Liver (tissue), 9 donors: ENCODE measurements around the gene PODXL2. TPM values are rescaled to one million over a fixed set of nuclear protein-coding genes. Genes with fewer than 3 reads are reported as not detected.

Source experiments
- DNase-seq: peaks from one replicate; pipeline ENCODE4 v3.0.0-alpha.2; 2017; ENCODE audit warnings: low spot score
- H3K27ac ChIP-seq, 2 donors: one replicate each; pipeline ENCODE4 v1.7.0; 2013; ENCODE audit warnings: inconsistent platforms in 2 of 2, low read length in 2 of 2, control low read depth in 1 of 2, low read depth in 1 of 2, mild to moderate bottlenecking in 1 of 2
- H3K27me3 ChIP-seq, 4 donors: one replicate each; pipeline versions ENCODE4 v1.6.1 to v1.7.0; 2013; ENCODE audit warnings: low read length in 3 of 4, inconsistent platforms in 1 of 4, mild to moderate bottlenecking in 1 of 4, moderate library complexity in 1 of 4; ENCODE audit not compliant: control insufficient read depth in 4 of 4, insufficient read depth in 4 of 4
- H3K36me3 ChIP-seq, 4 donors: one replicate each; pipeline versions ENCODE4 v1.6.1 to v1.7.0; 2013; ENCODE audit warnings: low read length in 3 of 4, mild to moderate bottlenecking in 3 of 4, low read depth in 1 of 4, moderate library complexity in 1 of 4; ENCODE audit not compliant: control insufficient read depth in 4 of 4, insufficient read depth in 3 of 4
- H3K4me1 ChIP-seq, 4 donors: one replicate each; pipeline versions ENCODE4 v1.6.1 to v1.7.0; 2013; ENCODE audit warnings: low read length in 3 of 4, mild to moderate bottlenecking in 3 of 4, moderate library complexity in 1 of 4; ENCODE audit not compliant: control insufficient read depth in 4 of 4, insufficient read depth in 4 of 4
- H3K4me3 ChIP-seq, 3 donors: one replicate each; pipeline versions ENCODE4 v1.6.1 to v1.7.0; 2013; ENCODE audit warnings: low read length in 3 of 3, control low read depth in 1 of 3, low read depth in 1 of 3, mild to moderate bottlenecking in 1 of 3
- H3K9ac ChIP-seq, 2 donors: one replicate each; pipeline ENCODE4 v1.7.0; 2013; ENCODE audit warnings: low read length in 2 of 2, mild to moderate bottlenecking in 2 of 2, moderate library complexity in 2 of 2, control low read depth in 1 of 2, low read depth in 1 of 2
- H3K9me3 ChIP-seq, 4 donors: one replicate each; pipeline versions ENCODE4 v1.6.1 to v1.7.0; 2013; ENCODE audit warnings: low read length in 3 of 4; ENCODE audit not compliant: control insufficient read depth in 4 of 4
- EGR1 ChIP-seq, 2 donors: IDR thresholded peaks; 2 replicates each; pipeline ENCODE4 v1.6.1; 2016 to 2018; ENCODE audit warnings: antibody characterized with exemption in 2 of 2, low read depth in 2 of 2
- FOXA1 ChIP-seq: IDR thresholded peaks from 2 replicates; pipeline ENCODE4 v1.6.1; 2016; ENCODE audit warnings: antibody characterized with exemption
- GABPA ChIP-seq, 2 donors: IDR thresholded peaks in 1 of 2; conservative IDR thresholded peaks in 1 of 2; 2 replicates each; pipeline ENCODE4 v1.6.1; 2016; ENCODE audit warnings: antibody characterized with exemption in 2 of 2, mild to moderate bottlenecking in 1 of 2, moderate library complexity in 1 of 2
- HNF4A ChIP-seq, 2 donors: conservative IDR thresholded peaks; 2 replicates each; pipeline ENCODE4 v1.6.1; 2016; ENCODE audit warnings: antibody characterized with exemption in 2 of 2, mild to moderate bottlenecking in 2 of 2
- HNF4G ChIP-seq: IDR thresholded peaks from 2 replicates; pipeline ENCODE4 v1.6.1; 2016; ENCODE audit warnings: antibody characterized with exemption
- JUND ChIP-seq, 2 donors: IDR thresholded peaks; 2 replicates each; pipeline ENCODE4 v1.6.1; 2016; ENCODE audit warnings: antibody characterized with exemption in 2 of 2
- RAD21 ChIP-seq, 2 donors: IDR thresholded peaks; 2 replicates each; pipeline ENCODE4 v1.6.1; 2016; ENCODE audit warnings: antibody characterized with exemption in 2 of 2, mild to moderate bottlenecking in 2 of 2
- RXRA ChIP-seq, 2 donors: IDR thresholded peaks; 2 replicates each; pipeline ENCODE4 v1.6.1; 2017 to 2018; ENCODE audit warnings: antibody characterized with exemption in 2 of 2, mild to moderate bottlenecking in 1 of 2
- SP1 ChIP-seq: IDR thresholded peaks from 2 replicates; pipeline ENCODE4 v1.6.1; 2018; ENCODE audit warnings: antibody characterized with exemption, mild to moderate bottlenecking
- TAF1 ChIP-seq: conservative IDR thresholded peaks from 2 replicates; pipeline ENCODE4 v1.6.1; 2016; ENCODE audit warnings: antibody characterized with exemption, mild to moderate bottlenecking
- YY1 ChIP-seq: IDR thresholded peaks from 2 replicates; pipeline ENCODE4 v1.6.1; 2016; ENCODE audit warnings: antibody characterized with exemption, mild to moderate bottlenecking
- WGBS: extraction: QIAGEN DNeasy Blood & Tissue Kit; methylation state at CpG from one replicate; pipeline ENCODE4 v1.1.7; 2013; 5-methylcytosine and 5-hydroxymethylcytosine counted together
- polyA plus RNA-seq, 2 donors: library from polyadenylated mRNA; stranded (reverse) in 1 of 2; unstranded in 1 of 2; fragments of 200-250 nt in 1 of 2; fragments of >200 nt in 1 of 2; fragmentation: Nextera tagmentation in 1 of 2; extraction: Ambion mirVana in 1 of 2; gene quantifications; one replicate each; pipeline versions ENCODE4 v1.2.1 to v1.2.3, GENCODE V29; 2013 to 2015
- total RNA-seq, 2 donors: library from RNA; depleted of rRNA; stranded (reverse); fragments of >200 nt; gene quantifications; one replicate each; pipeline ENCODE4 v1.2.3, GENCODE V29; 2014
- TF ChIP-seq, protein P1 (sequence below): IDR thresholded peaks from 2 replicates; pipeline ENCODE4 v1.6.1; 2016; ENCODE audit warnings: antibody characterized with exemption
- TF ChIP-seq, protein P2 (sequence below): IDR thresholded peaks from 2 replicates; pipeline ENCODE4 v1.6.1; 2016; ENCODE audit warnings: antibody characterized with exemption
- TF ChIP-seq, protein P3 (sequence below): fragments of 150-350 bp; IDR thresholded peaks from 2 replicates; pipeline ENCODE4 v1.5.1; 2017; ENCODE audit warnings: improper control_type of control experiment, low read depth, low read length; ENCODE audit not compliant: missing input control
- TF ChIP-seq, protein P4 (sequence below): IDR thresholded peaks from 2 replicates; pipeline ENCODE4 v1.6.1; 2016; ENCODE audit warnings: antibody characterized with exemption
- donor health status: healthy.
- donor health status: healthy.
- donor health status: healthy.
- donor health status: healthy.
- donor health status: healthy.

PODXL2 gene
- total and polyA plus RNA-seq, 4 donors = 0.47 to 1.4 (median 0.88) TPM

DNA sequence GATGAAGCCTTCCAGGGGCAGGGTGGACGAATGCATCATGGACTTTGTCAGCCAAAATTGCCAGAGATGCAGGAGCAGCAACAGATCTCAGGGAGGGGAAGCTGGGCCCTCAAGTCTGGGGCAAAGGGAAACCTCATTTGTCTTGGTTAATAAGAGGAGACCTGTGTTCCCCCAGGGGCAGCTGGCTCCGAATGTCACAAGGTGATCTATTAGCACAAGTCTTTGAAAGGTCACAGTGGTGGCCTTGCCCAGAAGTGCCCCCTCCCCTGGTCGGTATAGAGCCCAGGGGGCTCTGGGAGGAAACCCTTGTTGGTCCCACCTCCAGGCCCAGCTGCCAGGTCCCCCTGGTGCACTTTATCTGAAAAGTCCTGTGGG, 89.9 kb downstream of the PODXL2 start:
- peaks cover 5 to 53% (median 14%) of the 10 kb centered on the region in 4 donors for H3K36me3 ChIP-seq
- no peaks in the 10 kb centered on the region for H3K9me3 ChIP-seq
- 71% methylated on average over 3 of the region's 3 CpGs for WGBS
- H3K4me1 ChIP-seq = peaks cover 0 to 2% (median 0%) of the 10 kb centered on the region in 4 donors
- H3K9ac ChIP-seq = no peak overlapping the region
- TF ChIP-seq, protein P1, sequence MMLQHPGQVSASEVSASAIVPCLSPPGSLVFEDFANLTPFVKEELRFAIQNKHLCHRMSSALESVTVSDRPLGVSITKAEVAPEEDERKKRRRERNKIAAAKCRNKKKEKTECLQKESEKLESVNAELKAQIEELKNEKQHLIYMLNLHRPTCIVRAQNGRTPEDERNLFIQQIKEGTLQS = no peak
- TF ChIP-seq YY1 = no peak
- TF ChIP-seq, protein P2, sequence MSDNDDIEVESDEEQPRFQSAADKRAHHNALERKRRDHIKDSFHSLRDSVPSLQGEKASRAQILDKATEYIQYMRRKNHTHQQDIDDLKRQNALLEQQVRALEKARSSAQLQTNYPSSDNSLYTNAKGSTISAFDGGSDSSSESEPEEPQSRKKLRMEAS = no peak
- TF ChIP-seq FOXA1 = no peak
- no peak for TF ChIP-seq SP1
- TF ChIP-seq HNF4A (conservative IDR thresholded peaks at IDR 0.05) = no peak
- TF ChIP-seq HNF4G = no peak
- no peak for TF ChIP-seq TAF1
- TF ChIP-seq, protein P3, sequence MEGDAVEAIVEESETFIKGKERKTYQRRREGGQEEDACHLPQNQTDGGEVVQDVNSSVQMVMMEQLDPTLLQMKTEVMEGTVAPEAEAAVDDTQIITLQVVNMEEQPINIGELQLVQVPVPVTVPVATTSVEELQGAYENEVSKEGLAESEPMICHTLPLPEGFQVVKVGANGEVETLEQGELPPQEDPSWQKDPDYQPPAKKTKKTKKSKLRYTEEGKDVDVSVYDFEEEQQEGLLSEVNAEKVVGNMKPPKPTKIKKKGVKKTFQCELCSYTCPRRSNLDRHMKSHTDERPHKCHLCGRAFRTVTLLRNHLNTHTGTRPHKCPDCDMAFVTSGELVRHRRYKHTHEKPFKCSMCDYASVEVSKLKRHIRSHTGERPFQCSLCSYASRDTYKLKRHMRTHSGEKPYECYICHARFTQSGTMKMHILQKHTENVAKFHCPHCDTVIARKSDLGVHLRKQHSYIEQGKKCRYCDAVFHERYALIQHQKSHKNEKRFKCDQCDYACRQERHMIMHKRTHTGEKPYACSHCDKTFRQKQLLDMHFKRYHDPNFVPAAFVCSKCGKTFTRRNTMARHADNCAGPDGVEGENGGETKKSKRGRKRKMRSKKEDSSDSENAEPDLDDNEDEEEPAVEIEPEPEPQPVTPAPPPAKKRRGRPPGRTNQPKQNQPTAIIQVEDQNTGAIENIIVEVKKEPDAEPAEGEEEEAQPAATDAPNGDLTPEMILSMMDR = no peak
- TF ChIP-seq JUND (IDR thresholded peaks at IDR 0.05) = no peak
- no peak for TF ChIP-seq EGR1 (IDR thresholded peaks at IDR 0.05; ENCODE audit: low read depth in 2 of 2)
- TF ChIP-seq, protein P4, sequence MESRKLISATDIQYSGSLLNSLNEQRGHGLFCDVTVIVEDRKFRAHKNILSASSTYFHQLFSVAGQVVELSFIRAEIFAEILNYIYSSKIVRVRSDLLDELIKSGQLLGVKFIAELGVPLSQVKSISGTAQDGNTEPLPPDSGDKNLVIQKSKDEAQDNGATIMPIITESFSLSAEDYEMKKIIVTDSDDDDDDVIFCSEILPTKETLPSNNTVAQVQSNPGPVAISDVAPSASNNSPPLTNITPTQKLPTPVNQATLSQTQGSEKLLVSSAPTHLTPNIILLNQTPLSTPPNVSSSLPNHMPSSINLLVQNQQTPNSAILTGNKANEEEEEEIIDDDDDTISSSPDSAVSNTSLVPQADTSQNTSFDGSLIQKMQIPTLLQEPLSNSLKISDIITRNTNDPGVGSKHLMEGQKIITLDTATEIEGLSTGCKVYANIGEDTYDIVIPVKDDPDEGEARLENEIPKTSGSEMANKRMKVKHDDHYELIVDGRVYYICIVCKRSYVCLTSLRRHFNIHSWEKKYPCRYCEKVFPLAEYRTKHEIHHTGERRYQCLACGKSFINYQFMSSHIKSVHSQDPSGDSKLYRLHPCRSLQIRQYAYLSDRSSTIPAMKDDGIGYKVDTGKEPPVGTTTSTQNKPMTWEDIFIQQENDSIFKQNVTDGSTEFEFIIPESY = no peak
- TF ChIP-seq RAD21 (IDR thresholded peaks at IDR 0.05) = no peak
- no peak for TF ChIP-seq RXRA (IDR thresholded peaks at IDR 0.05)
- no peak for TF ChIP-seq GABPA (IDR thresholded peaks at IDR 0.05 in 1 of 2, conservative IDR thresholded peaks at IDR 0.05 in 1 of 2)
- no peaks in the 10 kb centered on the region for H3K27me3 ChIP-seq
- no peak overlapping the region for H3K4me3 ChIP-seq
- DNase-seq = no peak
- H3K27ac ChIP-seq = no peak overlapping the region

DNA sequence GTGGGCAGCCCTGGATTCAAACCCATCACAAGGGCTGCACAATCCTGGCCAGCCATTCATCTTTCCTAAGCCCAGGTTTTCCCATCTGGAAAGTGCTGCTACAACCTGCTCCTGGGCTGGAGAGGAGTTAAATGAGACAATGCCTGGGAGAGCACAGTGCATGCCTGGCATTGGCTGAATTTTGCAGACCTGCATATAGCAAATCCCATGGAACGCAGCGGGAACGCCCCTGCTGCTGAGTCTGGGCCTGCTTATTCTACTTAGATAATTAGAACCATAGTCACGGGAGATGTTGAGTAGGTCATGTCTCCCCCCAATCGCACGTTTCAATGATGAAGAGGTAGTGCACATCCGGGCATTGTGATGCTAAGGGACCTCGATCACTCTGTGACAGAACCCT, 90.4 kb downstream of the PODXL2 start:
- no peak overlapping the region for H3K4me3 ChIP-seq
- H3K36me3 ChIP-seq = peaks cover 2 to 52% (median 16%) of the 10 kb centered on the region in 4 donors
- TF ChIP-seq YY1 = no peak
- TF ChIP-seq, protein P4 = no peak
- TF ChIP-seq HNF4G = no peak
- TF ChIP-seq FOXA1 = no peak
- no peak for TF ChIP-seq EGR1 (IDR thresholded peaks at IDR 0.05; ENCODE audit: low read depth in 2 of 2)
- TF ChIP-seq, protein P2 = no peak
- no peak for TF ChIP-seq RAD21 (IDR thresholded peaks at IDR 0.05)
- no peak for TF ChIP-seq TAF1
- peaks cover 0 to 2% (median 0%) of the 10 kb centered on the region in 4 donors for H3K4me1 ChIP-seq
- WGBS = 98% methylated on average over 8 of the region's 8 CpGs
- no peak overlapping the region for H3K9ac ChIP-seq
- H3K9me3 ChIP-seq = no peaks in the 10 kb centered on the region
- no peak for DNase-seq
- H3K27ac ChIP-seq = no peak overlapping the region
- no peaks in the 10 kb centered on the region for H3K27me3 ChIP-seq
